Heart right ventricle (tissue), 16 donors: Measurements from ENCODE around the gene SHROOM1. TPM values are rescaled to one million over a fixed set of nuclear protein-coding genes. Genes with fewer than 3 reads are reported as not detected.

Source experiments
- ATAC-seq, 8 donors: fragments of 200-7000 bp; cut with Tn5 transposase; one replicate each; pipeline ENCODE4 v1.9.1; 2020; ENCODE audit warnings: mild to moderate bottlenecking in 8 of 8, moderate library complexity in 8 of 8, moderate number of reproducible peaks in 1 of 8
- DNase-seq, 2 donors: peaks; one replicate each; pipeline ENCODE4 v3.0.0-alpha.2; 2020
- H3K27ac ChIP-seq, 10 donors: fragments of 200-600 bp; sonication (generic) in 2 of 10; one replicate each; pipeline versions ENCODE4 v1.5.0 to v1.8.0; 2020 to 2022; ENCODE audit warnings: mild to moderate bottlenecking in 3 of 10
- H3K27me3 ChIP-seq, 7 donors: fragments of 200-600 bp; one replicate each; pipeline ENCODE4 v1.8.0; 2021 to 2022; ENCODE audit warnings: mild to moderate bottlenecking in 2 of 7
- H3K36me3 ChIP-seq, 9 donors: fragments of 200-600 bp; sonication (generic) in 1 of 9; one replicate each; pipeline versions ENCODE4 v1.5.0 to v1.8.0; 2020 to 2022; ENCODE audit warnings: mild to moderate bottlenecking in 2 of 9
- H3K4me1 ChIP-seq, 9 donors: fragments of 200-600 bp; sonication (generic) in 1 of 9; one replicate each; pipeline versions ENCODE4 v1.5.0 to v1.8.0; 2020 to 2022; ENCODE audit warnings: mild to moderate bottlenecking in 4 of 9
- H3K4me3 ChIP-seq, 10 donors: fragments of 200-600 bp; sonication (generic) in 2 of 10; one replicate each; pipeline versions ENCODE4 v1.5.0 to v1.8.0; 2020 to 2022; ENCODE audit warnings: mild to moderate bottlenecking in 7 of 10, moderate library complexity in 2 of 10
- H3K9me3 ChIP-seq, 11 donors: fragments of 200-600 bp in 10 of 11; sonication (generic) in 2 of 11; one replicate each; pipeline versions ENCODE4 v1.5.0 to v1.8.0; 2013 to 2022; ENCODE audit warnings: mild to moderate bottlenecking in 2 of 11, control low read depth in 1 of 11, moderate library complexity in 1 of 11
- WGBS, 2 donors: extraction: QIAGEN DNeasy Blood & Tissue Kit; methylation state at CpG; one replicate each; pipeline ENCODE4 v1.1.7; 2013; ENCODE audit warnings: inconsistent platforms in 1 of 2; 5-methylcytosine and 5-hydroxymethylcytosine counted together
- intact Hi-C, 10 donors: fragments of 100-400 bp; cut with DNase I; formaldehyde crosslinking; loops; one replicate each; pipeline versions ENCODE4 v1.11.1 to v1.14.2; 2022
- polyA plus RNA-seq, 2 donors: library from polyadenylated mRNA; stranded (reverse); fragments of 200-250 nt; gene quantifications; one replicate each; pipeline ENCODE4 v1.2.3, GENCODE V29; 2013
- total RNA-seq, 10 donors: library from RNA; stranded (reverse); fragmentation: NEBNext Ultra II Directional in 3 of 10; extraction: Animal tissue kit (Norgen Biotek cat#: 25700) in 3 of 10; gene quantifications; one replicate each; pipeline versions ENCODE4 v1.2.1 to v1.2.4, GENCODE V29; 2021 to 2023
- TF ChIP-seq, protein P1 (sequence below), 9 donors: fragments of 200-600 bp; sonication (generic) in 2 of 9; IDR thresholded peaks; one replicate each; pipeline versions ENCODE4 v1.5.0 to v1.8.0; 2021 to 2022; ENCODE audit warnings: antibody characterized with exemption in 9 of 9, mild to moderate bottlenecking in 5 of 9, moderate library complexity in 1 of 9
- donor health status: Arrhythmogenic right ventricular cardiomyopathy.
- donor health status: ischemic (EF 13 %, LVEDD 7.1; RV severe dilation, severe dysfunction).
- donor health status: healthy with polysubstance abuse.
- donor health status: DM: no; HTN: yes; CAD: no.
- donor health status: DM: no; HTN: no; CAD: no.
- donor health status: ischemic (EF 25% LVEDD 6.9; RV normal size, moderate dysfunction).
- donor health status: ischemic (EF 25% LVEDD 5.7; RV mildly dilated, moderate dysfunction).
- donor health status: healthy.
- donor health status: DM: yes; HTN: yes; CAD: no.
- donor health status: Ischemic cardiomyopathy.
- donor health status: ischemic (EF 35%, LVEDD 5.7; RV mildly dilated, moderate dysfunction).
- donor health status: nonischemic (EF 11% LVEDD 7.7; RV severe dilation, severe dysfunction).
- donor health status: DM: yes; HTN: yes; CAD: no.
- donor health status: PGD.
- donor health status: ischemic (EF 29% LVEDD 5.4; RV normal size, mild dysfunction).
- donor health status: nonischemic (EF 23%, LVEDD 6.1; RV moderate dilation, normal function).

The SHROOM1 gene
- total and polyA plus RNA-seq, 12 donors, result 3.2 to 10.8 (median 4.1) TPM

DNA sequence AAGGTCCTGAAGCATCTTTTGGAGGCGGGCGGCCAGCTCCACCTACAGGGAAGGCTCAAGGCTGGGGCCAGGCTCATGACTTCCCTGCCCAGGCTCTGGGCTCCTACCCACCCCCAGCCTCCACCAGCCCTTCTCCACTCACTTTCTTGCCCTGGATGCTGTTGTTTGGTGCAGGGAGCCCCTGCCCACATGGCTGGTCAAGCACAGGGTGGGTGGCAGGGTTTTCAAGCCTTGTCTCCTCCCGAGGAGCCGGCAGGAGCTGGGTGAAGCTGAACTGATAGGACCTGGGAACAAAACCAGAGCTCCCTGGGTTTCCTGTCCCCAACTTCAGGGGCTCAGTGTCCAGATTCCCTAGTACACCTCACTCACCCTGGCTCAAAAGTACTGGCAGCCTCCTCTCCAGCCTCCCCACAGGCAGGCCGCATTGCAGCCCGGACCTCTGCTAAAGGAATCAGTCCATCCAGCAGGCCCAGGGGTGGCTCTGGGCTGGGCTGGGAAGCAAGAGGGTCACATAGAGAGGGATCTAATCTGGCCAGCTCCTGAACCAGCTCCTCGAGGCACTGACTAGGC lies 6.9 kb downstream of the SHROOM1 start:
- DNase-seq, result peak in 1 of 2 donors; percentile 25
- ATAC-seq, result peak in 4 of 8 donors; percentile 2 to 32 (median 16)
- TF ChIP-seq, protein P1, sequence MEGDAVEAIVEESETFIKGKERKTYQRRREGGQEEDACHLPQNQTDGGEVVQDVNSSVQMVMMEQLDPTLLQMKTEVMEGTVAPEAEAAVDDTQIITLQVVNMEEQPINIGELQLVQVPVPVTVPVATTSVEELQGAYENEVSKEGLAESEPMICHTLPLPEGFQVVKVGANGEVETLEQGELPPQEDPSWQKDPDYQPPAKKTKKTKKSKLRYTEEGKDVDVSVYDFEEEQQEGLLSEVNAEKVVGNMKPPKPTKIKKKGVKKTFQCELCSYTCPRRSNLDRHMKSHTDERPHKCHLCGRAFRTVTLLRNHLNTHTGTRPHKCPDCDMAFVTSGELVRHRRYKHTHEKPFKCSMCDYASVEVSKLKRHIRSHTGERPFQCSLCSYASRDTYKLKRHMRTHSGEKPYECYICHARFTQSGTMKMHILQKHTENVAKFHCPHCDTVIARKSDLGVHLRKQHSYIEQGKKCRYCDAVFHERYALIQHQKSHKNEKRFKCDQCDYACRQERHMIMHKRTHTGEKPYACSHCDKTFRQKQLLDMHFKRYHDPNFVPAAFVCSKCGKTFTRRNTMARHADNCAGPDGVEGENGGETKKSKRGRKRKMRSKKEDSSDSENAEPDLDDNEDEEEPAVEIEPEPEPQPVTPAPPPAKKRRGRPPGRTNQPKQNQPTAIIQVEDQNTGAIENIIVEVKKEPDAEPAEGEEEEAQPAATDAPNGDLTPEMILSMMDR (IDR thresholded peaks at IDR 0.05), result no peak
- H3K27ac ChIP-seq, result no peak overlapping the region
- H3K27me3 ChIP-seq, result peaks cover 0 to 73% (median 3%) of the 10 kb centered on the region in 7 donors
- 86 to 87% methylated on average over 7 of the region's 7 CpGs for WGBS, 2 donors
- H3K36me3 ChIP-seq, result peaks cover 0 to 21% (median 0%) of the 10 kb centered on the region in 9 donors
- H3K4me3 ChIP-seq, result peak overlapping the region in 5 of 10 donors; percentile 27 to 37 (median 34)
- H3K4me1 ChIP-seq, result peaks cover 0 to 32% (median 19%) of the 10 kb centered on the region in 9 donors
- intact Hi-C loops, result loop anchor here in 9 of 10 donors (5.0 to 10.0 kb wide), 9 partner anchors 66 to 449 kb away; partner anchors contain the start of genes CCNI2 (in 2 of the 9) and KIF3A (in 1 of the 9)
- no peaks in the 10 kb centered on the region for H3K9me3 ChIP-seq

DNA sequence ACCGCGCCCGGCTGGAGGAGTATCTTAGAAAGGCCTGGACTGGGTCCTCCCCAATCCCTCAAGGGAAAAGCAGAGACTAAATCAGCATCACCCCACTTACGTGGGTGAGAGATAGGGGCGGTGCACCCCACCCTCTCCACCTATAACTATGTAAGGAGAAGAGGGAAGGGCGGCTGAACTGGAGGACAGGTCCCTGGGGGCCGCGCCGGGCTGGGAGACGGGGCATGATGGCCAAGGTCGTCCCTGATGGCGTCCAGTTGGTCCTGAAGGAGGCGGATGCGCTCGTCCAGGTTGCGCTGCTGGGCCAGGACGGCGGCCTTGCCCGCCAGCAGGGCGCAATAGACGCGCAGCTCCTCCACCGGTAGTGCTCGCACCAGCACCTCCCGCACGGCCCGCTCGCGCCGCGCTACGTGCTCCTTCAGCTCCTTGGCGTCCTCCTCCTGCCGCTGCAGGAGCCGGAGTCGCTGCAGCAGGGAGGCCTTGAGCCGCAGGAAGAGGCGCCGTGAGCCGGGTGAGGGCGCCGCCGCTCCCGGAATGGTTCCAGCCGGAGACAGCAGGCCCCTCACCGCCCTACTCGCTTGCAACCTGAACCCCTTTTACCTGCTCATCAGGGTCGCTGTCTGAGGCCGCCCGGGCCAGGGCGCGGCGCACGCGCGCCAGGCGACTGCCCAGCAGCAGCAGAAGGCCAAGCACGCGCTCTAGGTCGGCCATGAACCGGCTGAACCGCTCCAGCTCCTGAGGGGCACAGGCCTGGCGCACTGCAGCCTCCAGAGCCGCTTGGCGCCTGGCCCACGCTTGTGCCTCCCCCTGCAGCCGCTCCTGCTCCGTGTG lies 7.6 kb downstream of the SHROOM1 start:
- ATAC-seq (peak in 7 of 8 donors; percentile 4 to 48 (median 19)), DNase-seq (peak in 1 of 2 donors; percentile 21)
- H3K4me1 ChIP-seq, result peaks cover 0 to 32% (median 19%) of the 10 kb centered on the region in 9 donors
- peak overlapping the region in 7 of 10 donors; percentile 10 to 37 (median 33) for H3K4me3 ChIP-seq
- intact Hi-C loops, result loop anchor here in 9 of 10 donors (5.0 to 10.0 kb wide), 9 partner anchors 66 to 448 kb away; partner anchors contain the start of genes CCNI2 (in 2 of the 9) and KIF3A (in 1 of the 9)
- H3K27ac ChIP-seq, result no peak overlapping the region
- H3K27me3 ChIP-seq, result peaks cover 0 to 68% (median 3%) of the 10 kb centered on the region in 7 donors
- 33 to 43% methylated on average over 61 to 68 of the region's 68 CpGs for WGBS, 2 donors
- H3K36me3 ChIP-seq, result peaks cover 0 to 21% (median 0%) of the 10 kb centered on the region in 9 donors
- TF ChIP-seq, protein P1 (IDR thresholded peaks at IDR 0.05), result peak in 1 of 9 donors; percentile 20
- H3K9me3 ChIP-seq, result no peaks in the 10 kb centered on the region

DNA sequence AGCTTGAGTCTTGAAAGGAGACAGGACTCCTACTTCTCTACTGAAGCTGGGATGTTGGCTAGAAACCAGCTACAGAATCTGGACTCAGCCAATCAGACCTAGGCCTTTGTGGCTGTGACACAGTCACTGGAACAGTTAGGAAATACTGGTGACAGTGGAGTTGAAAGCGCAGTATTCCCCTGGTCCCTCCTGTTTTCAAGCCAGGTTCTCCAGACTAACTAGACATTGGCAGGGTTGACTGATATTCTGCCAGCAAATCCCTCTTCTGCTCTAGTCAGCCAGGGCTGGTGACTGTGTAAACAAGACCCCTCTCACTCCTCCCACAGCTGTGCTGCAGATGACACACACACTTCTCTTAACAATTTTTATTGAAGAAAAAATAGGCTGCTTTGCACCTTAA lies 8.7 kb downstream of the SHROOM1 start:
- no peak overlapping the region for H3K27ac ChIP-seq
- ATAC-seq, result peak in 1 of 8 donors; percentile 23

More for the DNA sequence above, 8.7 kb downstream of the SHROOM1 start:
- H3K4me1 ChIP-seq, result peaks cover 0 to 28% (median 17%) of the 10 kb centered on the region in 9 donors
- H3K27me3 ChIP-seq, result peaks cover 0 to 58% (median 3%) of the 10 kb centered on the region in 7 donors
- DNase-seq, result no peak
- WGBS, 2 donors, result 72 to 81% methylated on average over 1 of the region's 1 CpG
- intact Hi-C loops, result loop anchor here in 9 of 10 donors (2.0 to 10.0 kb wide), 11 partner anchors 64 to 447 kb away; partner anchors contain the start of genes CCNI2 (in 2 of the 9) and KIF3A (in 1 of the 9)
- H3K4me3 ChIP-seq, result no peak overlapping the region
- no peaks in the 10 kb centered on the region for H3K9me3 ChIP-seq
- TF ChIP-seq, protein P1 (IDR thresholded peaks at IDR 0.05), result no peak
- H3K36me3 ChIP-seq, result peaks cover 0 to 21% (median 0%) of the 10 kb centered on the region in 9 donors
